Cardiac fibroblast (primary cell): Measurements from ENCODE around the gene NDUFAF4.

ENCODE experiments used
- DNase-seq, 2 donors: peaks; one replicate each; pipeline versions ENCODE4 v3.0.0 to v3.0.0-alpha.2; 2010; ENCODE audit warnings: low read depth in 2 of 2
- H3K4me3 ChIP-seq, 2 donors: replicated peaks in 1 of 2; 1 replicate in 1 of 2; 2 replicates in 1 of 2; pipeline ENCODE4 v1.5.1; 2011; ENCODE audit warnings: low read depth in 2 of 2, low read length in 2 of 2, mild to moderate bottlenecking in 2 of 2, moderate library complexity in 1 of 2
- CTCF ChIP-seq: IDR thresholded peaks from one replicate; pipeline ENCODE4 v1.5.1; 2011; ENCODE audit warnings: low read depth, mild to moderate bottlenecking, low read length, inconsistent platforms

The NDUFAF4 gene

GRCh38 chr6:96841345-96841744, 56.3 kb downstream of the NDUFAF4 start:
- no peak for DNase-seq

More at GRCh38 chr6:96841345-96841744, 56.3 kb downstream of the NDUFAF4 start:
- no peak overlapping the region for H3K4me3 ChIP-seq
- TF ChIP-seq CTCF = no peak
